Esophagus muscularis mucosa (tissue), 4 donors: Measurements from ENCODE around the gene CACNA1S.

Experiments used
- EP300 ChIP-seq: sonication (generic); formaldehyde crosslinking; IDR thresholded peaks from one replicate; pipeline ENCODE4 v1.6.1; 2017; ENCODE audit warnings: antibody characterized with exemption
- POLR2A ChIP-seq: fragments of 450-650 bp; IDR thresholded peaks from one replicate; pipeline ENCODE4 v1.6.1; 2017; ENCODE audit warnings: antibody characterized with exemption, moderate library complexity, mild to moderate bottlenecking, low read depth
- TF ChIP-seq, protein P1 (sequence below), 3 experiments: fragments of 200-600 bp in 2 of 3; fragments of 450-650 bp in 1 of 3; sonication (generic) in 2 of 3; IDR thresholded peaks; one replicate each; pipeline ENCODE4 v1.5.1; 2017 to 2019; ENCODE audit warnings: antibody characterized with exemption in 3 of 3, mild to moderate bottlenecking in 2 of 3, moderate library complexity in 1 of 3

DNA sequence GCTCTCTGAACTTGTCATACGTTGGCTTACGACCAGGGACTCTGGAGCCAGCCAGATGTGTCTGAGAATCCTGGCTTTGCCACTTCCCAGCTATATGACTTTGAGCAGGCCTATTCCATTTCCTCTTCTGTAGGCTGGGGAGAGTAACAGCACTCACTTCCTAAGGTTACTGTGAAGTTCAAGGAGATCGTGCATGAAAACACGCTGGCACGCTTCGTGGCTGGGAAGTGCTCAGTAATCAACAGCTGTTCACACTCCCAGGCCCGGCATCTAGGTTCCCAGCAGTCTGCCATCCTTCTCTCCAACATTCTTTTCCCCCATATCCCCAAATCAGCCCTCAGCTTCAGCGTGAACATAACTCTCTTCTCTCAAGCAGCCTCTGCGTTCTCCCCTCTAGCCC lies 12.8 kb upstream of the CACNA1S start:
- TF ChIP-seq, protein P1, sequence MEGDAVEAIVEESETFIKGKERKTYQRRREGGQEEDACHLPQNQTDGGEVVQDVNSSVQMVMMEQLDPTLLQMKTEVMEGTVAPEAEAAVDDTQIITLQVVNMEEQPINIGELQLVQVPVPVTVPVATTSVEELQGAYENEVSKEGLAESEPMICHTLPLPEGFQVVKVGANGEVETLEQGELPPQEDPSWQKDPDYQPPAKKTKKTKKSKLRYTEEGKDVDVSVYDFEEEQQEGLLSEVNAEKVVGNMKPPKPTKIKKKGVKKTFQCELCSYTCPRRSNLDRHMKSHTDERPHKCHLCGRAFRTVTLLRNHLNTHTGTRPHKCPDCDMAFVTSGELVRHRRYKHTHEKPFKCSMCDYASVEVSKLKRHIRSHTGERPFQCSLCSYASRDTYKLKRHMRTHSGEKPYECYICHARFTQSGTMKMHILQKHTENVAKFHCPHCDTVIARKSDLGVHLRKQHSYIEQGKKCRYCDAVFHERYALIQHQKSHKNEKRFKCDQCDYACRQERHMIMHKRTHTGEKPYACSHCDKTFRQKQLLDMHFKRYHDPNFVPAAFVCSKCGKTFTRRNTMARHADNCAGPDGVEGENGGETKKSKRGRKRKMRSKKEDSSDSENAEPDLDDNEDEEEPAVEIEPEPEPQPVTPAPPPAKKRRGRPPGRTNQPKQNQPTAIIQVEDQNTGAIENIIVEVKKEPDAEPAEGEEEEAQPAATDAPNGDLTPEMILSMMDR (IDR thresholded peaks at IDR 0.05) = no peak
- TF ChIP-seq EP300 (no peak), POLR2A (no peak)
